Measurements from ENCODE around the gene S100A1. TPM values are rescaled to one million over a fixed set of nuclear protein-coding genes. Genes with fewer than 3 reads are reported as not detected.
A peak's percentile ranks its signal among the peaks of the same experiment; 100 is the strongest.

The S100A1 gene
- total and polyA plus RNA-seq, 7 experiments from 2014 or later, result not detected

GRCh38 chr1:153598309-153599172 is 29.7 kb upstream of the S100A1 start:
- H3K4me3 ChIP-seq (ENCODE audit: low read length), result no peak overlapping the region
- Mint-ChIP-seq H3K4me3 (peak overlapping the region in 1 of 10 donors; percentile 27), H3K9me3 (no peaks in the 10 kb centered on the region), H3K27ac (peak overlapping the region in 5 of 9 donors; percentile 21 to 80 (median 75)), H3K4me1 (peaks cover 9 to 28% (median 17%) of the 10 kb centered on the region in 7 donors), H3K27me3 (no peaks in the 10 kb centered on the region), H3K36me3 (peaks cover 0 to 4% (median 0%) of the 10 kb centered on the region in 5 donors)
- ChIA-PET CTCF (interaction anchor here (0.5 to 1.4 kb wide), 4 partner anchors 81 to 1618 kb away, joined by 3 to 7 read pairs (median 4); no protein-coding TSS in a partner anchor), POLR2A (no interaction called here)
- H3K9me3 ChIP-seq (ENCODE audit: control insufficient read depth in 2 of 3, low read length in 3 of 3), result no peaks in the 10 kb centered on the region
- H3K27me3 ChIP-seq (ENCODE audit: control insufficient read depth in 2 of 2, insufficient read depth in 2 of 2, low read length in 2 of 2), result no peaks in the 10 kb centered on the region
- peaks cover 0 to 4% of the 10 kb centered on the region in 2 donors for H3K4me1 ChIP-seq (ENCODE audit: control insufficient read depth in 2 of 2, insufficient read depth in 2 of 2, low read length in 2 of 2)
- ATAC-seq (peak; percentile 86), DNase-seq (peak in 5 of 9 donors; percentile 1 to 18 (median 12))
- no peak overlapping the region for H3K27ac ChIP-seq (ENCODE audit: low read depth, low read length)
- intact Hi-C loops (cut with micrococcal nuclease), result no loop called here
- no peaks in the 10 kb centered on the region for H3K36me3 ChIP-seq (ENCODE audit: control insufficient read depth in 2 of 3, insufficient read depth in 3 of 3, low read length in 3 of 3)

GRCh38 chr1:153599847-153600246 is 28.4 kb upstream of the S100A1 start:
- Mint-ChIP-seq H3K4me3 (no peak overlapping the region), H3K36me3 (peaks cover 0 to under 1% (median 0%) of the 10 kb centered on the region in 5 donors), H3K9me3 (no peaks in the 10 kb centered on the region), H3K27me3 (peaks cover 0 to 6% (median 0%) of the 10 kb centered on the region in 5 donors), H3K4me1 (peaks cover 9 to 28% (median 17%) of the 10 kb centered on the region in 7 donors), H3K27ac (no peak overlapping the region)
- peaks cover 0 to 4% of the 10 kb centered on the region in 2 donors for H3K4me1 ChIP-seq (ENCODE audit: control insufficient read depth in 2 of 2, insufficient read depth in 2 of 2, low read length in 2 of 2)
- intact Hi-C loops (cut with micrococcal nuclease), result no loop called here
- CTCF ChIA-PET, result interaction anchor here (0.7 kb wide), 1 partner anchor 1619 kb away, joined by 3 read pairs; no protein-coding TSS in a partner anchor
- ATAC-seq (no peak), DNase-seq (no peak)
- POLR2A ChIA-PET, result no interaction called here
- no peaks in the 10 kb centered on the region for H3K9me3 ChIP-seq (ENCODE audit: control insufficient read depth in 2 of 3, low read length in 3 of 3)
- H3K27me3 ChIP-seq (ENCODE audit: control insufficient read depth in 2 of 2, insufficient read depth in 2 of 2, low read length in 2 of 2), result no peaks in the 10 kb centered on the region
- no peak overlapping the region for H3K27ac ChIP-seq (ENCODE audit: low read depth, low read length)
- no peaks in the 10 kb centered on the region for H3K36me3 ChIP-seq (ENCODE audit: control insufficient read depth in 2 of 3, insufficient read depth in 3 of 3, low read length in 3 of 3)
- no peak overlapping the region for H3K4me3 ChIP-seq (ENCODE audit: low read length)

GRCh38 chr1:153602749-153603148 is 25.5 kb upstream of the S100A1 start:
- H3K27me3 ChIP-seq (ENCODE audit: control insufficient read depth in 2 of 2, insufficient read depth in 2 of 2, low read length in 2 of 2), result no peaks in the 10 kb centered on the region
- peaks cover 9 to 22% (median 17%) of the 10 kb centered on the region in 7 donors for H3K4me1 Mint-ChIP-seq
- no peak overlapping the region for H3K4me3 ChIP-seq (ENCODE audit: low read length)
- CTCF ChIA-PET, result no interaction called here
- ATAC-seq (no peak), DNase-seq (no peak)
- H3K9me3 ChIP-seq (ENCODE audit: control insufficient read depth in 2 of 3, low read length in 3 of 3), result no peaks in the 10 kb centered on the region
- POLR2A ChIA-PET, result no interaction called here
- no peak overlapping the region for H3K4me3 Mint-ChIP-seq
- no peaks in the 10 kb centered on the region for H3K9me3 Mint-ChIP-seq
- no peaks in the 10 kb centered on the region for H3K36me3 ChIP-seq (ENCODE audit: control insufficient read depth in 2 of 3, insufficient read depth in 3 of 3, low read length in 3 of 3)
- intact Hi-C loops (cut with micrococcal nuclease), result no loop called here
- peak overlapping the region in 1 of 9 donors; percentile 1 for H3K27ac Mint-ChIP-seq
- no peaks in the 10 kb centered on the region for H3K36me3 Mint-ChIP-seq
- H3K27me3 Mint-ChIP-seq, result peaks cover 0 to 11% (median 0%) of the 10 kb centered on the region in 5 donors
- H3K4me1 ChIP-seq (ENCODE audit: control insufficient read depth in 2 of 2, insufficient read depth in 2 of 2, low read length in 2 of 2), result peaks cover 0 to 4% of the 10 kb centered on the region in 2 donors
- H3K27ac ChIP-seq (ENCODE audit: low read depth, low read length), result no peak overlapping the region

- no peaks in the 10 kb centered on the region for H3K9me3 ChIP-seq (ENCODE audit: control insufficient read depth in 2 of 3, low read length in 3 of 3)
- Mint-ChIP-seq H3K27me3 (peaks cover 0 to 11% (median 0%) of the 10 kb centered on the region in 5 donors), H3K36me3 (no peaks in the 10 kb centered on the region), H3K9me3 (no peaks in the 10 kb centered on the region), H3K27ac (no peak overlapping the region), H3K4me1 (peaks cover 0 to 15% (median 10%) of the 10 kb centered on the region in 7 donors), H3K4me3 (no peak overlapping the region)
- CTCF ChIA-PET, result no interaction called here
- H3K36me3 ChIP-seq (ENCODE audit: control insufficient read depth in 2 of 3, insufficient read depth in 3 of 3, low read length in 3 of 3), result no peaks in the 10 kb centered on the region
- DNase-seq, result no peak
- intact Hi-C loops (cut with micrococcal nuclease), result no loop called here
- H3K4me3 ChIP-seq (ENCODE audit: low read length), result no peak overlapping the region
- H3K27ac ChIP-seq (ENCODE audit: low read depth, low read length), result no peak overlapping the region
- no peaks in the 10 kb centered on the region for H3K4me1 ChIP-seq (ENCODE audit: control insufficient read depth in 2 of 2, insufficient read depth in 2 of 2, low read length in 2 of 2)
- no peaks in the 10 kb centered on the region for H3K27me3 ChIP-seq (ENCODE audit: control insufficient read depth in 2 of 2, insufficient read depth in 2 of 2, low read length in 2 of 2)
- no peak for ATAC-seq
- POLR2A ChIA-PET, result no interaction called here
Measured at GRCh38 chr1:153606194-153606593, 22.0 kb upstream of the S100A1 start.

- Histone ChIP-seq H3K4me1 (ENCODE audit: control insufficient read depth in 2 of 2, insufficient read depth in 2 of 2, low read length in 2 of 2) (no peaks in the 10 kb centered on the region), H3K36me3 (ENCODE audit: control insufficient read depth in 2 of 3, insufficient read depth in 3 of 3, low read length in 3 of 3) (no peaks in the 10 kb centered on the region), H3K4me3 (ENCODE audit: low read length) (no peak overlapping the region), H3K9me3 (ENCODE audit: control insufficient read depth in 2 of 3, low read length in 3 of 3) (no peaks in the 10 kb centered on the region), H3K27ac (ENCODE audit: low read depth, low read length) (no peak overlapping the region), H3K27me3 (ENCODE audit: control insufficient read depth in 2 of 2, insufficient read depth in 2 of 2, low read length in 2 of 2) (no peaks in the 10 kb centered on the region)
- no peak for DNase-seq
- CTCF ChIA-PET, result interaction anchor here (0.7 kb wide), 1 partner anchor 14 kb away, joined by 3 read pairs; no protein-coding TSS in a partner anchor
- POLR2A ChIA-PET, result no interaction called here
- peaks cover 0 to 11% (median 4%) of the 10 kb centered on the region in 7 donors for H3K4me1 Mint-ChIP-seq
- H3K9me3 Mint-ChIP-seq, result no peaks in the 10 kb centered on the region
- no peak for ATAC-seq
- intact Hi-C loops (cut with micrococcal nuclease), result no loop called here
- no peaks in the 10 kb centered on the region for H3K36me3 Mint-ChIP-seq
- H3K27me3 Mint-ChIP-seq, result peaks cover 0 to 11% (median 0%) of the 10 kb centered on the region in 5 donors
- no peak overlapping the region for H3K4me3 Mint-ChIP-seq
- H3K27ac Mint-ChIP-seq, result no peak overlapping the region
Measured at GRCh38 chr1:153607381-153607780, 20.9 kb upstream of the S100A1 start.

GRCh38 chr1:153608089-153608682 is 20.0 kb upstream of the S100A1 start:
- no peak overlapping the region for H3K27ac ChIP-seq (ENCODE audit: low read depth, low read length)
- no peak for DNase-seq
- no peaks in the 10 kb centered on the region for H3K36me3 ChIP-seq (ENCODE audit: control insufficient read depth in 2 of 3, insufficient read depth in 3 of 3, low read length in 3 of 3)
- no peaks in the 10 kb centered on the region for H3K9me3 ChIP-seq (ENCODE audit: control insufficient read depth in 2 of 3, low read length in 3 of 3)
- intact Hi-C loops (cut with micrococcal nuclease), result no loop called here
- no peaks in the 10 kb centered on the region for H3K27me3 ChIP-seq (ENCODE audit: control insufficient read depth in 2 of 2, insufficient read depth in 2 of 2, low read length in 2 of 2)
- Mint-ChIP-seq H3K4me3 (no peak overlapping the region), H3K4me1 (peaks cover 0 to 5% (median 0%) of the 10 kb centered on the region in 7 donors), H3K27me3 (peaks cover 0 to 11% (median 0%) of the 10 kb centered on the region in 5 donors), H3K36me3 (no peaks in the 10 kb centered on the region), H3K9me3 (no peaks in the 10 kb centered on the region), H3K27ac (no peak overlapping the region)
- ChIA-PET POLR2A (no interaction called here), CTCF (no interaction called here)
- ATAC-seq, result no peak
- H3K4me3 ChIP-seq (ENCODE audit: low read length), result no peak overlapping the region
- H3K4me1 ChIP-seq (ENCODE audit: control insufficient read depth in 2 of 2, insufficient read depth in 2 of 2, low read length in 2 of 2), result no peaks in the 10 kb centered on the region

Measured in naive thymus-derived CD4-positive, alpha-beta T cell (primary cell).